ENCODE data around the gene PDS5B.

Gene PDS5B

GRCh38 chr13:32581177-32581786, 5.0 kb upstream of the PDS5B start:
- H3K4me3 ChIP-seq (ENCODE audit: low read depth, low read length), result no peak overlapping the region
- TF ChIP-seq CTCF (IDR thresholded peaks at IDR 0.05; ENCODE audit: low read depth, low read length), result peak; percentile 20; the same call in 1 of the 2 replicates

GRCh38 chr13:32582281-32582680, 4.0 kb upstream of the PDS5B start:
- TF ChIP-seq CTCF (IDR thresholded peaks at IDR 0.05; ENCODE audit: low read depth, low read length), result no peak
- H3K4me3 ChIP-seq (ENCODE audit: low read depth, low read length), result no peak overlapping the region

- no peak for TF ChIP-seq CTCF (IDR thresholded peaks at IDR 0.05; ENCODE audit: low read depth, low read length)
- H3K4me3 ChIP-seq (ENCODE audit: low read depth, low read length), result no peak overlapping the region
Observed at GRCh38 chr13:32582991-32583390, 3.3 kb upstream of the PDS5B start.

GRCh38 chr13:32585550-32586079, 637 bp upstream of the PDS5B start:
- H3K4me3 ChIP-seq (ENCODE audit: low read depth, low read length), result peak overlapping the region; percentile 58
- no peak for TF ChIP-seq CTCF (IDR thresholded peaks at IDR 0.05; ENCODE audit: low read depth, low read length)

GRCh38 chr13:32587011-32587810, 959 bp downstream of the PDS5B start:
- H3K4me3 ChIP-seq (ENCODE audit: low read depth, low read length), result peak overlapping the region; percentile 74
- no peak for TF ChIP-seq CTCF (IDR thresholded peaks at IDR 0.05; ENCODE audit: low read depth, low read length)

GRCh38 chr13:32587811-32588170, 1.5 kb downstream of the PDS5B start:
- TF ChIP-seq CTCF (IDR thresholded peaks at IDR 0.05; ENCODE audit: low read depth, low read length), result no peak
- H3K4me3 ChIP-seq (ENCODE audit: low read depth, low read length), result peak overlapping the region; percentile 74

- TF ChIP-seq CTCF (IDR thresholded peaks at IDR 0.05; ENCODE audit: low read depth, low read length), result no peak
- H3K4me3 ChIP-seq (ENCODE audit: low read depth, low read length), result peak overlapping the region; percentile 74
Observed at GRCh38 chr13:32588736-32589135, 2.5 kb downstream of the PDS5B start.
